Breast epithelium (tissue), 4 donors: ENCODE results near the gene CCN6. TPM values are rescaled to one million over a fixed set of nuclear protein-coding genes. Genes with fewer than 3 reads are reported as not detected.

ENCODE experiments used
- DNase-seq, 2 donors: peaks; one replicate each; pipeline ENCODE4 v3.0.0-alpha.2; 2019; ENCODE audit warnings: low spot score in 2 of 2
- H3K27ac ChIP-seq, 2 donors: fragments of 200-600 bp; sonication (generic) in 1 of 2; one replicate each; pipeline ENCODE4 v1.5.1; 2016 to 2019; ENCODE audit warnings: mild to moderate bottlenecking in 1 of 2
- H3K27me3 ChIP-seq, 2 donors: fragments of 200-600 bp; sonication (generic) in 1 of 2; one replicate each; pipeline versions ENCODE4 v1.5.1 to v1.6.0; 2017 to 2019; ENCODE audit warnings: control low read depth in 1 of 2, mild to moderate bottlenecking in 1 of 2
- H3K36me3 ChIP-seq: fragments of 200-600 bp; one replicate; pipeline ENCODE4 v1.5.1; 2019
- H3K4me1 ChIP-seq, 2 donors: fragments of 200-600 bp; sonication (generic); one replicate each; pipeline ENCODE4 v1.5.1; 2016 to 2019; ENCODE audit warnings: control low read depth in 1 of 2
- H3K4me3 ChIP-seq, 3 donors: fragments of 200-600 bp; sonication (generic); 1 replicate in 2 of 3; 2 replicates in 1 of 3; pipeline ENCODE4 v1.5.1; 2016 to 2019; ENCODE audit warnings: mild to moderate bottlenecking in 3 of 3, moderate library complexity in 2 of 3
- H3K9me3 ChIP-seq, 2 donors: fragments of 200-600 bp; sonication (generic) in 1 of 2; one replicate each; pipeline ENCODE4 v1.5.1; 2016 to 2019; ENCODE audit warnings: control low read depth in 1 of 2
- CTCF ChIP-seq, 3 donors: fragments of 450-650 bp; IDR thresholded peaks; one replicate each; pipeline ENCODE4 v1.5.1; 2016 to 2017; ENCODE audit warnings: antibody characterized with exemption in 3 of 3, mild to moderate bottlenecking in 3 of 3, moderate library complexity in 3 of 3
- POLR2A ChIP-seq: fragments of 450-650 bp; IDR thresholded peaks from one replicate; pipeline ENCODE4 v1.6.1; 2016; ENCODE audit warnings: antibody characterized with exemption, mild to moderate bottlenecking, moderate library complexity
- POLR2AphosphoS5 ChIP-seq, 3 donors: sonication (generic); formaldehyde crosslinking; IDR thresholded peaks; one replicate each; pipeline ENCODE4 v1.6.1; 2017; ENCODE audit warnings: antibody characterized with exemption in 3 of 3
- intact Hi-C: fragments of 100-400 bp; cut with DNase I; formaldehyde crosslinking; loops from one replicate; pipeline ENCODE4 v1.15.1; 2023; ENCODE audit warnings: low total_unique reads
- total RNA-seq, 3 donors: library from RNA; depleted of rRNA; stranded (reverse); fragments of >200 nt; gene quantifications; one replicate each; pipeline ENCODE4 v1.1.0, GENCODE V29; 2016

CCN6 gene
- total RNA-seq, 3 donors from 2014 or later = not detected

- Histone ChIP-seq H3K36me3 (no peaks in the 10 kb centered on the region), H3K9me3 (no peaks in the 10 kb centered on the region), H3K27me3 (no peaks in the 10 kb centered on the region), H3K4me1 (no peaks in the 10 kb centered on the region), H3K4me3 (no peak overlapping the region), H3K27ac (no peak overlapping the region)
- TF ChIP-seq CTCF (IDR thresholded peaks at IDR 0.05) = no peak
- no peak for TF ChIP-seq POLR2A
- TF ChIP-seq POLR2AphosphoS5 (IDR thresholded peaks at IDR 0.05) = no peak
- DNase-seq = no peak
- intact Hi-C loops = no loop called here
These were observed 9.1 kb downstream of the CCN6 start for GRCh38 chr6:112062966-112063365.

- Histone ChIP-seq H3K27ac (no peak overlapping the region), H3K36me3 (no peaks in the 10 kb centered on the region), H3K4me3 (no peak overlapping the region), H3K27me3 (no peaks in the 10 kb centered on the region), H3K4me1 (no peaks in the 10 kb centered on the region), H3K9me3 (no peaks in the 10 kb centered on the region)
- TF ChIP-seq POLR2A = no peak
- no peak for TF ChIP-seq POLR2AphosphoS5 (IDR thresholded peaks at IDR 0.05)
- no peak for TF ChIP-seq CTCF (IDR thresholded peaks at IDR 0.05)
- intact Hi-C loops = no loop called here
- no peak for DNase-seq
These were observed 11.6 kb downstream of the CCN6 start for GRCh38 chr6:112065426-112065986.

- no peaks in the 10 kb centered on the region for H3K27me3 ChIP-seq
- H3K4me1 ChIP-seq = no peaks in the 10 kb centered on the region
- no peak overlapping the region for H3K4me3 ChIP-seq
- TF ChIP-seq POLR2A (no peak), CTCF (IDR thresholded peaks at IDR 0.05) (no peak), POLR2AphosphoS5 (IDR thresholded peaks at IDR 0.05) (no peak)
- no peak for DNase-seq
- no peak overlapping the region for H3K27ac ChIP-seq
- H3K9me3 ChIP-seq = no peaks in the 10 kb centered on the region
- intact Hi-C loops = no loop called here
- H3K36me3 ChIP-seq = no peaks in the 10 kb centered on the region
These were observed 12.7 kb downstream of the CCN6 start for GRCh38 chr6:112066606-112067005.

GRCh38 chr6:112081569-112081968, 27.7 kb downstream of the CCN6 start:
- no peak for DNase-seq
- H3K4me1 ChIP-seq = no peaks in the 10 kb centered on the region
- H3K27ac ChIP-seq = no peak overlapping the region
- H3K4me3 ChIP-seq = no peak overlapping the region
- intact Hi-C loops = no loop called here
- no peaks in the 10 kb centered on the region for H3K9me3 ChIP-seq
- H3K36me3 ChIP-seq = peaks cover 6% of the 10 kb centered on the region
- H3K27me3 ChIP-seq = no peaks in the 10 kb centered on the region
- TF ChIP-seq POLR2A (no peak), CTCF (IDR thresholded peaks at IDR 0.05) (no peak)

GRCh38 chr6:112085286-112086065, 31.6 kb downstream of the CCN6 start:
- Histone ChIP-seq H3K9me3 (no peaks in the 10 kb centered on the region), H3K4me3 (no peak overlapping the region), H3K4me1 (no peaks in the 10 kb centered on the region), H3K27ac (no peak overlapping the region), H3K27me3 (no peaks in the 10 kb centered on the region), H3K36me3 (no peaks in the 10 kb centered on the region)
- TF ChIP-seq POLR2A (no peak), CTCF (IDR thresholded peaks at IDR 0.05) (no peak), POLR2AphosphoS5 (IDR thresholded peaks at IDR 0.05) (no peak)
- intact Hi-C loops = no loop called here
- no peak for DNase-seq
